Right hindlimb (tissue), 1 donor: ENCODE measurements around the gene DCAF8L2.
"Not testable (repeated sequence)": the region's sequence is repeated elsewhere in the genome, so short reads cannot be mapped to it uniquely, and the experiment has no call there.

Source experiments
- DNase-seq: peaks from one replicate; pipeline ENCODE4 v3.0.0-alpha.2; 2018

The DCAF8L2 gene

GRCh38 chrX:27680726-27681125 lies 90.6 kb downstream of the DCAF8L2 start:
- no peak for DNase-seq

- DNase-seq = not testable (repeated sequence)
Observed at GRCh38 chrX:27683566-27684208, 93.5 kb downstream of the DCAF8L2 start.

- DNase-seq = no peak
Observed at GRCh38 chrX:27694667-27695066, 104.5 kb downstream of the DCAF8L2 start.

- no peak for DNase-seq
Observed at GRCh38 chrX:27706526-27706925, 116.4 kb downstream of the DCAF8L2 start.

- no peak for DNase-seq
Observed at GRCh38 chrX:27715610-27716009, 125.5 kb downstream of the DCAF8L2 start.

GRCh38 chrX:27728291-27728690 lies 138.1 kb downstream of the DCAF8L2 start:
- DNase-seq = no peak

GRCh38 chrX:27731962-27732361 lies 141.8 kb downstream of the DCAF8L2 start:
- DNase-seq = no peak

- DNase-seq = no peak
Observed at GRCh38 chrX:27735914-27736313, 145.8 kb downstream of the DCAF8L2 start.

GRCh38 chrX:27740933-27741332 lies 150.8 kb downstream of the DCAF8L2 start:
- no peak for DNase-seq

GRCh38 chrX:27743521-27743920 lies 153.4 kb downstream of the DCAF8L2 start:
- not testable (repeated sequence) for DNase-seq

GRCh38 chrX:27746516-27746915 lies 156.4 kb downstream of the DCAF8L2 start:
- no peak for DNase-seq

GRCh38 chrX:27750298-27750697 lies 160.2 kb downstream of the DCAF8L2 start:
- not testable (repeated sequence) for DNase-seq

- DNase-seq = no peak
Observed at GRCh38 chrX:27751976-27752375, 161.8 kb downstream of the DCAF8L2 start.

GRCh38 chrX:27765718-27766117 lies 175.6 kb downstream of the DCAF8L2 start:
- no peak for DNase-seq

GRCh38 chrX:27767387-27767786 lies 177.2 kb downstream of the DCAF8L2 start:
- DNase-seq = no peak

GRCh38 chrX:27775984-27776383 lies 185.8 kb downstream of the DCAF8L2 start:
- no peak for DNase-seq

GRCh38 chrX:27796640-27797257 lies 206.6 kb downstream of the DCAF8L2 start:
- no peak for DNase-seq

GRCh38 chrX:27797575-27797974 lies 207.4 kb downstream of the DCAF8L2 start:
- no peak for DNase-seq
